ENCODE measurements around the gene ASPG. TPM values are rescaled to one million over a fixed set of nuclear protein-coding genes. Genes with fewer than 3 reads are reported as not detected.

The ASPG gene
- total and polyA plus RNA-seq, 2 of the 13 experiments (the other 11 are each of a cell fraction or from before 2014, with no cell fraction given), result not detected

DNA sequence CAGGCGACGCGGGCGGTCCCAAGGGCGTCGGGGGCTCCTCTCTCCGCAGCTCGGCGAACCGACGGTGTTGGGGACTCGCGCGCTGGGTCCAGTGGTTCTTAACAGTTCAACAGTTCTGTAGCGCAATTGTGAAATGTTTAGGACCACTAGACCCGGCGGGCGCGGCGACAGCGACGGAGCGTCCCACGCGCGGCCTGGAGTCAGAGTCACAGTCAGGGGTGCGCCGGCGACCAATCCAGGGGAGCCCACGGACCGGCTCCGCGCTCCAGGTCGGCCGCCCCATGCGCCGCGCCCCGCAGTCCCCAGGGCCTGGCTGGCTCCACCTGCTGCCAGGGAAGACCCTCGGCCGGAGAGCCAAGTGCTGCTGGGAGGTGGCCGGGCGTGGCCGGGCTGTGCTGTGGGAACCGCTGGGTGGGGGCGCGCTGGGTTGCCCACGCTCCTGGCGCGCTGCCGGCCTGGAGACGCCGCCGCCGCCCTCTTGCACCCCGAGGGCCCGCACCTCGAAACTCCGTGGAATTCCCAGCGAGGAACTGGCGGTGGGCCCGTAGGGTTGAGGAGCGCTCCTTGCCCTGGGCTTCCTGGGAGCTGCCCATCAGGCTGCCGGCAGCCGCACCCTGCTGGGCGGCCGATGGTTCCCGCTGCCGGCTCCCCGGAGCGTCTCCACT is 32.0 kb downstream of the ASPG start:
- DNase-seq (ENCODE audit: low spot score) (no peak), ATAC-seq (no peak), FAIRE-seq (no peak)
- Histone ChIP-seq H2AFZ (ENCODE audit: low read length) (no peak overlapping the region), H4K20me1 (ENCODE audit: insufficient read depth, low read length) (no peaks in the 10 kb centered on the region), H3K4me2 (ENCODE audit: low read depth, low read length) (no peak overlapping the region), H3K36me3 (replicated peaks in 1 of 2; ENCODE audit: control insufficient read depth in 1 of 2, insufficient read depth in 2 of 2, low read length in 2 of 2) (no peaks in the 10 kb centered on the region), H3K27me3 (ENCODE audit: control insufficient read depth in 1 of 2, insufficient read depth in 2 of 2, low read length in 2 of 2) (peaks cover 5 to 29% of the 10 kb centered on the region in 2 experiments), H3K79me2 (ENCODE audit: insufficient read depth, low read length) (no peaks in the 10 kb centered on the region), H3K9ac (ENCODE audit: insufficient read depth, low read depth, low read length) (no peak overlapping the region), H3K4me1 (ENCODE audit: insufficient read depth, low read length) (no peaks in the 10 kb centered on the region), H3K27ac (ENCODE audit: extremely low read length, insufficient read depth, low read length) (no peak overlapping the region), H3K9me3 (ENCODE audit: low read length) (no peaks in the 10 kb centered on the region), H3K4me3 (replicated peaks in 1 of 3; ENCODE audit: insufficient read depth in 1 of 3, low read depth in 2 of 3, low read length in 3 of 3) (no peak overlapping the region)
- 86% methylated on average over 17 of the region's 71 CpGs for WGBS (ENCODE audit: low lambda C conversion rate)
- ChIA-PET POLR2A (no interaction called here), CTCF (ENCODE audit: low intra/inter-chr PET ratio, low total read pairs) (no interaction called here)
- intact Hi-C loops (cut with micrococcal nuclease; ENCODE audit: unreplicated experiment) (no loop called here), in situ Hi-C loops (cut with HindIII; ENCODE audit: extremely low pct_ligation_motif_present, low pct_unique_long_range_greater_than_20kb) (no loop called here)
- no peak for TF ChIP-seq ZNF703 (CRISPR knock-in tag; IDR thresholded peaks at IDR 0.05; ENCODE audit: borderline replicate concordance)
- TF ChIP-seq ZNF10 (CRISPR knock-in tag; IDR thresholded peaks at IDR 0.05; ENCODE audit: borderline replicate concordance, low read depth), result no peak
- TF ChIP-seq, protein P1, sequence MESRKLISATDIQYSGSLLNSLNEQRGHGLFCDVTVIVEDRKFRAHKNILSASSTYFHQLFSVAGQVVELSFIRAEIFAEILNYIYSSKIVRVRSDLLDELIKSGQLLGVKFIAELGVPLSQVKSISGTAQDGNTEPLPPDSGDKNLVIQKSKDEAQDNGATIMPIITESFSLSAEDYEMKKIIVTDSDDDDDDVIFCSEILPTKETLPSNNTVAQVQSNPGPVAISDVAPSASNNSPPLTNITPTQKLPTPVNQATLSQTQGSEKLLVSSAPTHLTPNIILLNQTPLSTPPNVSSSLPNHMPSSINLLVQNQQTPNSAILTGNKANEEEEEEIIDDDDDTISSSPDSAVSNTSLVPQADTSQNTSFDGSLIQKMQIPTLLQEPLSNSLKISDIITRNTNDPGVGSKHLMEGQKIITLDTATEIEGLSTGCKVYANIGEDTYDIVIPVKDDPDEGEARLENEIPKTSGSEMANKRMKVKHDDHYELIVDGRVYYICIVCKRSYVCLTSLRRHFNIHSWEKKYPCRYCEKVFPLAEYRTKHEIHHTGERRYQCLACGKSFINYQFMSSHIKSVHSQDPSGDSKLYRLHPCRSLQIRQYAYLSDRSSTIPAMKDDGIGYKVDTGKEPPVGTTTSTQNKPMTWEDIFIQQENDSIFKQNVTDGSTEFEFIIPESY (CRISPR knock-in tag; IDR thresholded peaks at IDR 0.05), result no peak
- TF ChIP-seq ATF6 (CRISPR knock-in tag; conservative IDR thresholded peaks at IDR 0.05), result no peak
- TF ChIP-seq, protein P2, sequence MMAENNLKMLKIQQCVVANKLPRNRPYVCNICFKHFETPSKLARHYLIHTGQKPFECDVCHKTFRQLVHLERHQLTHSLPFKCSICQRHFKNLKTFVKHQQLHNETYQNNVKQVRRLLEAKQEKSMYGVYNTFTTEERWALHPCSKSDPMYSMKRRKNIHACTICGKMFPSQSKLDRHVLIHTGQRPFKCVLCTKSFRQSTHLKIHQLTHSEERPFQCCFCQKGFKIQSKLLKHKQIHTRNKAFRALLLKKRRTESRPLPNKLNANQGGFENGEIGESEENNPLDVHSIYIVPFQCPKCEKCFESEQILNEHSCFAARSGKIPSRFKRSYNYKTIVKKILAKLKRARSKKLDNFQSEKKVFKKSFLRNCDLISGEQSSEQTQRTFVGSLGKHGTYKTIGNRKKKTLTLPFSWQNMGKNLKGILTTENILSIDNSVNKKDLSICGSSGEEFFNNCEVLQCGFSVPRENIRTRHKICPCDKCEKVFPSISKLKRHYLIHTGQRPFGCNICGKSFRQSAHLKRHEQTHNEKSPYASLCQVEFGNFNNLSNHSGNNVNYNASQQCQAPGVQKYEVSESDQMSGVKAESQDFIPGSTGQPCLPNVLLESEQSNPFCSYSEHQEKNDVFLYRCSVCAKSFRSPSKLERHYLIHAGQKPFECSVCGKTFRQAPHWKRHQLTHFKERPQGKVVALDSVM (CRISPR knock-in tag; IDR thresholded peaks at IDR 0.05), result no peak
- no peak for TF ChIP-seq ZNF572 (CRISPR knock-in tag; IDR thresholded peaks at IDR 0.05)
- no peak for TF ChIP-seq ZNF556 (CRISPR knock-in tag; IDR thresholded peaks at IDR 0.05; ENCODE audit: borderline replicate concordance)
- no peak for TF ChIP-seq ZNF660 (CRISPR knock-in tag; IDR thresholded peaks at IDR 0.05; ENCODE audit: borderline replicate concordance, low read depth)
- TF ChIP-seq JDP2 (CRISPR knock-in tag; IDR thresholded peaks at IDR 0.05; ENCODE audit: borderline replicate concordance), result no peak
- TF ChIP-seq ZNF841 (CRISPR knock-in tag; IDR thresholded peaks at IDR 0.05; ENCODE audit: borderline replicate concordance), result no peak
- TF ChIP-seq ZBTB20 (CRISPR knock-in tag; IDR thresholded peaks at IDR 0.05; ENCODE audit: borderline replicate concordance, low read depth), result no peak
- TF ChIP-seq MAF1 (CRISPR knock-in tag; IDR thresholded peaks at IDR 0.05; ENCODE audit: borderline replicate concordance), result no peak
- no peak for TF ChIP-seq ZNF891 (CRISPR knock-in tag; IDR thresholded peaks at IDR 0.05)
- no peak for TF ChIP-seq ASH2L (IDR thresholded peaks at IDR 0.05; ENCODE audit: insufficient read length, low read depth, low read length)
- no TSS peak for BruUV-seq (replicated peaks)

Measured in HepG2 (cell line).